Epidermal melanocyte (primary cell): Measurements from ENCODE around the gene PCGF5.
"Not testable (repeated sequence)": the region's sequence is repeated elsewhere in the genome, so short reads cannot be mapped to it uniquely, and the experiment has no call there.

Source experiments
- DNase-seq: peaks from one replicate; pipeline ENCODE4 v3.0.0; 2011; ENCODE audit warnings: low spot score; ENCODE audit not compliant: insufficient read length

PCGF5 gene

GRCh38 chr10:91210014-91210413 is 10.4 kb upstream of the PCGF5 start:
- no peak for DNase-seq

GRCh38 chr10:91210435-91210834 is 10.0 kb upstream of the PCGF5 start:
- no peak for DNase-seq

GRCh38 chr10:91211675-91212074 is 8.8 kb upstream of the PCGF5 start:
- no peak for DNase-seq

GRCh38 chr10:91214911-91215310 is 5.6 kb upstream of the PCGF5 start:
- DNase-seq = no peak

- no peak for DNase-seq
Measured at GRCh38 chr10:91215384-91215783, 5.1 kb upstream of the PCGF5 start.

GRCh38 chr10:91219371-91220193 is 881 bp upstream of the PCGF5 start:
- no peak for DNase-seq

GRCh38 chr10:91220954-91221675 is 652 bp downstream of the PCGF5 start:
- peak; percentile 30 for DNase-seq

GRCh38 chr10:91226093-91226492 is 5.6 kb downstream of the PCGF5 start:
- no peak for DNase-seq

- DNase-seq = no peak
Measured at GRCh38 chr10:91227576-91227975, 7.1 kb downstream of the PCGF5 start.

- no peak for DNase-seq
Measured at GRCh38 chr10:91229683-91230082, 9.2 kb downstream of the PCGF5 start.

GRCh38 chr10:91238191-91238590 is 17.7 kb downstream of the PCGF5 start:
- no peak for DNase-seq

GRCh38 chr10:91239789-91240188 is 19.3 kb downstream of the PCGF5 start:
- DNase-seq = no peak

GRCh38 chr10:91242940-91243339 is 22.5 kb downstream of the PCGF5 start:
- no peak for DNase-seq

- no peak for DNase-seq
Measured at GRCh38 chr10:91247360-91248111, 27.1 kb downstream of the PCGF5 start.

GRCh38 chr10:91249700-91250099 is 29.2 kb downstream of the PCGF5 start:
- DNase-seq = no peak

GRCh38 chr10:91250341-91250740 is 29.9 kb downstream of the PCGF5 start:
- DNase-seq = no peak

GRCh38 chr10:91251430-91252056 is 31.1 kb downstream of the PCGF5 start:
- DNase-seq = peak; percentile 35

GRCh38 chr10:91253300-91253699 is 32.8 kb downstream of the PCGF5 start:
- no peak for DNase-seq

GRCh38 chr10:91257310-91257709 is 36.8 kb downstream of the PCGF5 start:
- DNase-seq = no peak

GRCh38 chr10:91260417-91260816 is 40.0 kb downstream of the PCGF5 start:
- DNase-seq = not testable (repeated sequence)

GRCh38 chr10:91271886-91272285 is 51.4 kb downstream of the PCGF5 start:
- no peak for DNase-seq
